NCI-H82 treated with DMSO at 0.1 percent for 48 hours (cell line): Measurements from ENCODE around the gene CYBA.
"Not testable (repeated sequence)": the region's sequence is repeated elsewhere in the genome, so short reads cannot be mapped to it uniquely, and the experiment has no call there.

Experiments used
- DNase-seq: peaks from one replicate; lab custom pipeline; 2025; ENCODE audit not compliant: unreplicated experiment; lab: John Stamatoyannopoulos, UW

The CYBA gene

DNA sequence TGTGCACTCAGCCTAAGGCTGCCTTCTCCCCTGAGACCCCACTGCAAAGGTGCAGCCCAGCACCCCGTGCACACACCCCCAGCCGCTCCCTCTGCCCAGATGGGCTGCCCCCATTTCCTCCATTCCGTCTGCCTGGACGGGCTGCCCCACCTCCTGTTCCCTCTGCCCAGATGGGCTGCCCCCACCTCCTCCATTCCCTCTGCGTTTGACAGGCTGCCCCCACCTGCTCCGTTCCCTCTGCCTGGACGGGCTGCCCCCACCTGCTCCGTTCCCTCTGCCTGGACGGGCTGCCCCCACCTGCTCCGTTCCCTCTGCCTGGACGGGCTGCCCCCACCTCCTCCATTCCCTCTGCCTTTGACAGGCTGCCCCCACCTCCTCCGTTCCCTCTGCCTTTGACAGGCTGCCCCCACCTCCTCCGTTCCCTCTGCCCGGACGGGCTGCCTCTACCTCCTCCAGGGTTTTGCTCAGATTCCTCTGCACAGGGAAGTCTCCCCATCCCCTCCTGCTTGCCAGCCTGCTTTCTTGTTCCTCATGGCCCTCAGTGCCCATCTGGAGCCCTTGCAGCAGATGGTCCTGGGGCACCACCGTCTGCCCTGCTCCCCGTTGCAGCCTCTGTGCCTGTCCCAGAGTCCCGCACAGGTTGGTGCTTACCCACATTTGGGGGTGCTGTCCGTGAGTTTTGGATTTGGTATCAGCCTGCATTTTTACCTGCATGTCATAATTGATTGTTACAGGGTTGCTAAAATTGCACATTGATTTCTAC is 35.9 kb downstream of the CYBA start:
- DNase-seq: no peak

DNA sequence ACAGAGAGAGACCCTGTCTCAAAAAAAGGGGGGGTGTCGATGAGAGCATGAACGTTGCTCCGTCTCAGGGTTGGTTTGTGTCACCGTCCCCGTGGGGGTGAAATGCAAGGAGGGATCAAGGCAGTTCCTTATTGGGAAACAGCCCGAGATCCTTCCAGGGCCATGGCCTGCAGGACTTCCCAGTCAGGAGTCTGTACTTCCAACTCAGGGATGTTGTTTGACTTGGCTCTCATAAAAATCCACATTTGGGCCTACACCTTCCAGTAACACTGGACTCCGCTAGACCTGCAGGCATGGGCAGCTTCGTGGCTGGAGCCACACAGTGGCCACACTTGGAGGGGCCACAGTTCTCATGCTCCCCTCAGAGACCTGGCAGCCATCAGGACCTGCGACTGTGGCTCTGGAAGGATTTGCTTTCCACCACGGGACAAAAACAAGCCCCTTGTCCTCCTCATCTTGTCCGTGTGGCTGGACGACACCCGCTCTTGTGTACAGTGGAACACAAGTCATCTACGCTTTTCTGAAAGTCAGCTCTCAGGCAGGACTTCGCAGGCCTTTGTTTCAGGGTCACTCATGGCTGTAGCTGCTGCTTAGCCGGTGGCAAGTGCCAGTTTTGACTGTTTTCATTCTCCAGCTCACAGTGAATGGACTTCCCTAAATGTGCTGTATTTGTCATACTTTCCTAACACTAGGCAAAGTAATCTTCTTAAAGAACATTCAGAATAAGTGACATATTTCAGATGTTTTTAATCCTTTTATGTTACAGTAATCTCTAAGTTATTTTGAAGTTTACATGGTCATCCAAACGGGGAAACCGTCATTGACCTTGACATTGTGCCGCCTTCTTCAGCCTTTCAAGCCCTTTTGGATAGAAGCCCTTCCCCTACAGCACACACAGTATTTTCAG is 36.7 kb downstream of the CYBA start:
- DNase-seq: no peak

DNA sequence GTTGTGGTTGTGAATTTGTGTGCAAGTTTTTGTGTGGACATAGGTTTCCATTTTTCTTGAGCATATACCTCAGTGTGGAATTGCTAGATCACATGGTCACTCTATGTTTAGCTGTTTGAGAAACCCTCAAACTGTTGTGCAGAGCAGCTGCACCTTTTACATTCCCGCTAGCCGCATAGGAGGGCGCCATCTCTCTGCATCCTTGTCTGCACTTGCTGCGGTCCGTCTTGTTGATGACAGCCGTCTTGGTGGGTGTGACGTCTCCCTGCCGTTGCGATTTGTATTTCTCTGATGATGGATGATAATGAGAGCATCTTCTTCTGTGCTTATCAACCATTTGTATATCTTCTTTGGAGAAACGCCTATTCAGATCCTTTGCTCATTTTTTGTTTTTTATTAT is 37.6 kb downstream of the CYBA start:
- DNase-seq: no peak

DNA sequence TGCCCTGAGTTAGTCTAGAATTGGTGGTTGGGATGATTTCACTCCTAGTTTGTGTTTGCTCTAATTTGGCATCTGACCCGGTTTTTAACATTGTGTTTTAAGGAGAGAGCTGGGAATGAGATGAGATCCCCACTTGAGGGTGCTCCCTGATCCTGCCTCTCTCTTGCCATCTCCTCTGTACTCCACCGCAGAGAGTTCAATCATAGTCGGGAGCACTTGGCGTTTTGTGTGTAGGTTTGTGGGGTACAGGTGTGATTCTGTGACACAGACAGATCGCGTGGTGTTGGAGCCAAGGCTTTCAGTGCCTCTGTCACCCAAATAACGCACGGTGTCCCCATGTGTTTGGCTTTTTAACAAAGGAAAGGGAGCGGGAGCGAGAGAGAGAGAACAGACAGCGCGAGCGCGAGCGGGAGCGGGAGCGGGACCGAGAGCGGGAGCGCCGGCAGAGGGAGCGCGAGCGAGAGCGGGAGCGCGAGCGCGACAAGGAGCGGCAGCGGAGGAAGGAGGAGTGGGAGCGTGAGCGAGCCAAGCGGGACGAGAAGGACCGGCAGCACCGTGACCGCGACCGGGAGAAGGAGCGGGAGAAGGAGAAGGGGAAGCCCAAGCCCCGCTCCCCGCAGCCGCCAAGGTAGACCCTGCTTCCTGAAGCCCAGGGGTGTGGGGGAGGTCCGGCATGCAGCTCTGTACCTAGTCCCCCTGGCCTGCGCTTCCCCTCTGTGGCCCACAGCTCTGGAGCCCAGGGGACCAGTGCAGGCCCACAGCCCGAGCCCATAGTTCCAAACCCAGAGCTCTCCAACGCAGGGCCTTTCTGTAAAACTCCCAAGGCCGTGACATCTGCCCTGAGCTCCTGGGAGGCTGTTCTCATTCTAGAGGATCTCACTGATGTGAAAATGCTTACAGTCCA is 39.7 kb downstream of the CYBA start:
- DNase-seq: no peak

DNA sequence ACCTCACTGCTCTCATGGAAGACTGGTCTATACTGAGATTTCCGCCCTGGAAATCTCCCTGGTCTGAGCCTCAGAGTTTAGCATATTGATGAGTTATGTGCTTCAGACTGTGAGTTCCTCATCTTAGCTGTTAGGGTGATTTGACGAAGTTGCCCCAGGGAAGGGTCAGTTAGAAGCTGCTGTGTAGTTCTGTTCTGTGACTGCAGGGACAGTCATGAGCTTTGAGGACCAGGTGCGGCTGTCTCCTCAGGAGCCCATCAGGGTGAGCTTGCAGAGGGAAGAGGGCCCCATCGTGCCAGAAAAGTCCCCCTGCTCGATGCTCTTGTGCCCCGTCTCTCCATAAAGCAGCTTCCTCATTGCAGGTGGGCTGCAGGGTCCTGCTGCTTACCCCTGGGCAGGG is 40.8 kb downstream of the CYBA start:
- DNase-seq: no peak

DNA sequence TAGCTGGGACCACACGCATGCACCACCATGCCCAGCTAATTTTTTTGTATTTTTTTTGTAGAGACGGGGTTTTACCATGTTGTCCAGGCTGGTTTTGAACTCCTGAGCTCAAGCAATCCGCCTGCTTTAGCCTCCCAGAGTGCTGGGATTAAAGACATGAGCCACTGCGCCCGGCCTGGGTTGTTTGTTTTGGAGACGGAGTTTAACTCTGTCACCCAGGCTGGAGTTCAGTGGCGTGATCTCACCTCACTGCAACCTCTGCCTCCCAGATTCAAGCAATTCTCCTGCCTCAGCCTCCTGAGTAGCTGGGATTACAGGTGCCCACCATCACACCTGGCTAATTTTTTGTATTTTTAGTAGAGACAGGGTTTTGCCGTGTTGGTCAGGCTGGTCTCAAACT is 41.4 kb downstream of the CYBA start:
- DNase-seq: not testable (repeated sequence)

DNA sequence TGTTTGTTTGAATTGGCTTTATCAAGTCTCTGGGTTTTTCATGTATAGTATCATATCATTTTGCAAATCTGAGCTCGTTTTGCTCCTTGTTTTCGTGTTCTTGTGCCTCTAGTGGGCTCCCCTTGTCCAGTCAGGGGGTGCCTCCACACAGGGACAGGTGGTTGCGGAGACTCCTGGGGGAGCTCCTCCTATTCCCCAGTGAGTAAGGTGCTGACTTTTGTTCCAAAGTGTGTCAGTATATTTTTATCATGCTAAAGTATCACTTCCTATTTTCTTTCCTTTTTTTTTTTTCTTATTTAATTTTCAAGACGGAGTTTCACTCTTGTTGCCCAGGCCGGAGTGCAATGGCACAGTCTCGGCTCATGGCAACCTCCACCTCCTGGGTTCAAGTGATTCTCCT is 42.8 kb downstream of the CYBA start:
- no peak for DNase-seq

DNA sequence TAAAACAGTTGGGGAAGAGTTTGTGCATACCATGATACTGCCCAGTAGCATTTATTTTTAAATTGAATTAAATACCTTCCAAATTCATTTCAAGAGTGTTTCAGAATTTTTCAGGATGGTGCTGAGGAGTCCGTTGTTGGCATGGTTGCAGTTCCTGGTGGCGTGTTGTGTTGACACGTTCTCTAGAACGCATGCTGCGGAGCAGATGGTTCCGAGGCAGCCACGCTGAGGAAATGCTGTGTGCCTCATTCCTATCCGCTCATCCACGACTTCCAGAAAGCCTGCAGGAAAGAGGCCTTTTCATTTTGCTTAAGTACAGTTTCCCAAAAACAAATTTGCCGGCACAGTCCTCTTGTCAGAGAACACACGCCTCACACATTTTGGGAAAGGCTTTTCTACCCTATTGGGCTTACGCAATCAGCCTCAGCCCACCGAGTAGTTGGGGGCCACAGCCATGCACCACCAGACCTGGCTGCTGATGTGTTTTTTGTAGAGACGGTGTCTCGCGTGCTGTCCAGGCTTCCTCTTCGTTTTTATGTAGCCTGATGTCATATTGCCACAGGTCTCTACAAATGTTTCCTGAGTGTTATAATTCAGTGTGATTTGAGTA is 44.6 kb downstream of the CYBA start:
- DNase-seq: no peak

DNA sequence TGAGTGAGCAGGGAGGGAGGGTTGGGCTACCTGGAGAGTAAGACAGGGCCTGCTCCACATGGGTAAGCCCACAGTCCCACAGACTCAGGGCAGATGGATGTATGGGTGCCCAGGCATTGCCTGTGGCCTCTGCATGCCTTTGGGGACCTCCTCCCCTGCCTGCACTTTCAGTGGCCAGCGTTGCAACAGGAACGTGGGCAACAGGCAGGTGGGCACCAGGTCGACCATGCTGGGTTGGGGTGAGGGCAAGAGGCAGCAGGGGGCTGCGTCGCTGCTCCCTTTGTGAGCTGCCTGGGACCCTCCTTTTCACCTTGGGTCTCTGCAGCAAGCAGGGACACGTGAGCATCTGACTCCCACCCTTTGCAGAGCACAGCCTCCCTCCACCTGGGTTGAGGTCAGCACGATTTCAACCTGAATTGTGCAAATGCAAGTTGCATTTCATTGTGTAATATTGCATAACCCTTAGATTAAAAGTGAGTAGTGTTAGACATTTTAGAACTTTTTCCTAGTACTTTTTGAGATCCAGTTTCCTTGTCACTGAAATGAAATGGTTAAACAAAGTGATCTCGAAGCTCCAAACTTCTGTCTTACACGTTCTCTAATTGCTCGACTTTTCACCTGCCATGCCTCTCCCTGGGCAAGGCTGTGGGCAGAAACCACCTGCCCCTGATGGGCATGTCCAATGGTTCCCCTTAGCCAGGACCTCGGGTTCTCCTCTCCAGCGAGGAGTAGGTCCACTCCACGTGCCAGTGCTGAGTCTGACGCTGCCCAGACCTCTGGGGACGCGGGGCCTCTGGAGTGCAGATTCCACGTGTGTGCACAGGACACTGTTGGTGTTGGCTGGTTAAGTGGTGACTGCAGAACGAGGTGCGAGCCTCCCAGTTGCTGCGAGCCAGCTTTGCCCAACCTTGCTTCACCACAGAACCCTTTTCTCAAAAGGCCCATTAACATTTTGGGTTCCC is 45.4 kb downstream of the CYBA start:
- DNase-seq: no peak

DNA sequence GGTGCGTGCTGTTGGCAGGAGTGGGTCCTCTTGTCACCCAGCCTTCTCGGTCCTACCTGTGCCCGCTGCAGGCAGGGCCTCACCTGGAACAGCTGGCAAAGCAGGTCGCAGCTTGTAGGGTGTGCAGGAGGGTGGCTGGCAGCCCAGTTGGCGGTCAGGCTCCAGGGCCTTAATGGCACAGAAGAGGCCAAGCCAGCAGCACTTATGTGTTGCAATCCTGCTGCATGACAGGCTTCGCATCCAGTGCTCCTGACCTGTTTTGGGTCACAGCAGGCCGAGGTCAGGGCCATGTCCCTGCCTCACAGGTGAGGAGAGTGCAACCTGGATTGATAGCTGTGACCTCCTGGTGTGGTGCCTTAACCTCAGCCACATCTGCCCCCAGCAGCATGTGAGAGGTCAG is 48.8 kb downstream of the CYBA start:
- no peak for DNase-seq

DNA sequence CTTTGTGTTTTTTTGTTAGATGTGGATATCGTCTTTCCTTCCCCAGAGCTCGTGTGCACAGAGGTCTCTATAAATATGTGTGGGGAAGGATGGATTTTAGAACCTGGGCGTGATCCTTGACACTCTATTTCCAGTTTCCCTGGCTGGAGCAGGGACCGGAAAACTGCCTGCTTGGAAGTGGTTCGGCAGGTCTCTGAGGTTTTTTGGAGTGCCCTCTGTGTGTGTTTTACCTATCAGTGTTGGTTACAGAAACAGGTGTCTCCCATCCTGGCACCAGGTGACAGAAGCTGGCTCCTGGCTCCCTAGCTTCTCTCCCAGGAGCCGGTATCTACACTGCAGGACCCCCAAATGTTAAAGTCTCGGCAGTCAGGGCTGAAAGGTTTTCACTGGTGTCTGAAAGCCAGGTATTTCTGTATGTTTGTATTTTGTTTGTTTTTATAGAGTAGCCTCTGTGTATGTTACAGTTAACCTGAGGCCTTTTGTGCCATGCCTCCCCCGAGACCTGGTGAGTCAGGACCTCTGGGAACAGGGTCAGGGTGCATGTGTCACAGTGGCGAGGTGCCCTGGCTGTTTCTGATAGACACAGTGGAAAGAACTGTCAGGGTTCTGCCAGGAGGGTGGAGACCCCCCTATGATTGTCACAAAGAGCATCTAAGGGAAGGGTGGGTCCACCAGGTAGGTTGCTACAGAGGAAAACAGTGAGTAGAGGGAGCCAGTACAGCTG is 49.4 kb downstream of the CYBA start:
- no peak for DNase-seq

DNA sequence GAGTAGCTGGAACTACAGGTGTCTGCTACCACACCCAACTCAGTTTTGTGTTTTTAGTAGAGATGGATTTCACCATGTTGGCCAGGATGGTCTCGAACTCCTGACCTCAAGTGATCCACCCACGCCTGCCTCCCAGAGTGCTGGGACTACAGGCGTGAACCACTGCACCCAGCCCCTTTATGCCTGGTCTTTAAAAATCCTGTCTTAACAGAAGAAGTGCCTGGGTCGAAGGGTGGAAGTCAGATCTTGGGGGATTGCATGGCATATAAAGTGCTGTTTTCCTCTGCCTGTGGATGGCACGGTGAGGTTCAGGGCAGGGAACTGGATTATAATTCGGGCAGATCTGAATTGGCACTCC is 50.3 kb downstream of the CYBA start:
- no peak for DNase-seq

DNA sequence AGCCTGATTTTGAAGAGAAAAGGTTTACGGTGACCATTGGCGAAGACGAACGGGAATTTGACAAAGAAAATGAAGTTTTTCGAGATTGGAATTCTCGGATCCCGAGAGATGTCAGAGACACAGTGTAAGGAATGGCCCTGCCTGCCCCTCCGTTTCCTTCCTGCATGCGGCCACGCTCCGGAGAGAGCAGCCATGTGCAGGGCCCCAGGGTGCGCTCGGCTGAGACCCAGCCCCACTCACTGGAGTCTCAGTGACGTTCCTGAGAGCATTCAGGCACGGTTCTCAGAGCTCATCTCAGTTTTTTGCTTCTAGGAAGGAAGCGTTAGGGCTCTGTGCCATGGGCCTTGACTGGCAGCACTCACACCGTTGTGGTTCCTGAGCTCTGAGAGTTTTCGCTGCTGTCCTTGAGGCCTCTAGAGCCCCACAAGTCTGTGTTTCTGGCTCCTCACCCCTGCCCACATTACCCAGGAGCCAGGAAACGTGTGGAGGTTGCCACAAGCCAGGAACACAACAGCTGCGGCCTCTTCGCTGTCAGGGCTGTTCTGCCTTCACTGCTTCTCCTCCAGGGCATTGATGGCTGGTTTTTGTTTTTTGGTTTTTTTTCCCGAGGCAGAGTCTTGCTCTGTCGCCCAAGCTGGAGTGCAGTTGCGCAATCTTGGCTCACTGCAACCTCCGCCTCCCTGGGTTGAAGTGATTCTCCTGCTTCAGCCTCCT is 50.9 kb downstream of the CYBA start:
- DNase-seq: no peak

DNA sequence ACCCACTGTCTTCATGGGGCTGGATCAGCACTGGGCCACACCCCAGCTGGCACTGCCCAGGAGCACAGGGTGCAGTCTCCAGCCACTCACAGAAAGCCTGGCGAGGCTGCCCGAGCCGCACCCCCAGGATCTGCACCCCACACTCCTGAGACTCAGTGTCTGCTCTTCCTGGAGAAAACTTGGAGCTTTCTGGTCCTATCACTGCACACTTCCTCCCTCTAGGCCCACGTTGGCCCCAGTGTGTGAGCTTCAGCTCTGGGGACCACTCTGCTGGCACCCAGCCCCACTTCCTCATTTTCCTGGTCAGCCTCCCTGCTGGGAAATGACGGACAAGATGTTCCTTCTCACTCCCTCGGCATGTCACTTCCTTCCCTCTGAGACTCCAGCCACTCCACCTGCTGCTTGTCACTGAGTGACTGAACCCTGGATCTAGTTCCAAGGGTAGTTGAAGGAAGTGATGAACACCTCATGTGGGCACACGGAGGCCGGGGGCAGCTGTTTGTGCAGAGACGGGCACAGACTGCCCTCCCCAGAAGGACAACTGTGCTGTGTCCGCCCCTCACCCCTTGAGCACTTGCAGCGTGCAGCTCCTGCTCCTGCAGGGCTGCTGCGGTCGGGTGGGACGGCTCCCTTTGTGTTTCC is 51.6 kb downstream of the CYBA start:
- no peak for DNase-seq

DNA sequence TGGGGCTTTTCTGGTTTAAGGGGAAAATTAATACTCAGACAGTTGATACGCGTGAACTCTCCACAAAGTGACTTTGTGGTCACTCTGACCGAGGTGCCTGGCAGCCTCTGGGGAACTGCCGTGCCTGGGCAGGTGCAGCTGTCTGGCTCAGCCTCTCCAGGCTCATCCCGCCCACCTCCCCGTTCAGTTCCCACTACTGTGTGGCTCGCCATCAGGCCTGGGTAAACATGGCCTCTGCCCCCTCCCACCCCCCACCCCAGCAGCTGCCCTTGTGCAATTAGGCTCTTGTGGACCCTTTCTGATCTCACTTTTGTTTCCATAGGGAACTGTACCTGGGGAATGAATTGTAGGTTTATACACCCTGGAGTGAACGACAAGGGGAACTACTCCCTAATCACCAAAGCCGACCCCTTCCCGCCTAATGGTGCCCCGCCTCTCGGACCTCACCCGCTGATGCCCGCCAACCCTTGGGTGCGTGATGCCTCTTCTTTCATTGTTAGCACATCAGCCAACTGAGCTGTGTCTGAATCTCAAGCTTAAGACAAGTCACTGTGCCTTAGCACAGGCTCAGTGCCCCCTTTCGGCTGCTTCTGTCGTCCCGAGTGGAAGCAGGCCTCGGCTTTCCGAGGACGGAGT is 52.9 kb downstream of the CYBA start:
- DNase-seq: no peak

DNA sequence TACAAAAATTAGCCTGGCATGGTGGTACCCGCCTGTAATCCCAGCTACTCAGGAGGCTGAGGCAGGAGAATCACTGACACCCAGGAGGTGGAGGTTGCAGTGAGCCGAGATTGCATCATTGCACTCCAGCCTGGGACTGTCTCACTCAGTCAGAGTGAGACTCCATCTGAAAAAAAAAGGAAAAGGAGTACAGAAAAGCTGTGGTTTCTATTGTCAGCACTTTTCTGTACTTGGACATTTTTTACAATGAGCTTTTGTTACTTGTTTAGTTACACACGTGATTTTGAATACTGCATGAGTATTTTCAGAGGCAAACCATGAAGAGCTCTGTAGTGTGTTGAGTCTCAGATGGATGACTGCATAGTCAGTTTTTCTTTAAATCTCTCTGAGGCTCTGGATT is 54.4 kb downstream of the CYBA start:
- DNase-seq: no peak

DNA sequence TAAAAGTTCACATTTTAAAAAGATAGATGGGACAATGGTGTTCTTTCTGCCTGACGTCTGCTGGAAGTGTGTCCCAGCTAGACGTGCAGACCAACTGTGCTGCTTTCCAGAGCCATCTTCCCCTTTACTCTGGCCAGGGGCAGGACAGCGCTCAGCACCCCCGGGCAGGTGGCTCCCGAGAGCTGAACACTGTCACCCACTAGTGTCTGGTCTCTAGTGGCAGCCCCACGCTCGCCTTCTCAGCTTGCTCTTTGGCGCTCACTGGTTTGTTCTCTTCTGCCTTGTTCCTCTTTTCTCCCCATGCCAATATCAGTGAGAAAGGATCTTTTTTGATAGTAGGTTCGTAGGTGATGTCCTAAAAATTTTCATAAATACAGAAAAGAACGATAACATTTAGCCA is 54.9 kb downstream of the CYBA start:
- DNase-seq: no peak

DNA sequence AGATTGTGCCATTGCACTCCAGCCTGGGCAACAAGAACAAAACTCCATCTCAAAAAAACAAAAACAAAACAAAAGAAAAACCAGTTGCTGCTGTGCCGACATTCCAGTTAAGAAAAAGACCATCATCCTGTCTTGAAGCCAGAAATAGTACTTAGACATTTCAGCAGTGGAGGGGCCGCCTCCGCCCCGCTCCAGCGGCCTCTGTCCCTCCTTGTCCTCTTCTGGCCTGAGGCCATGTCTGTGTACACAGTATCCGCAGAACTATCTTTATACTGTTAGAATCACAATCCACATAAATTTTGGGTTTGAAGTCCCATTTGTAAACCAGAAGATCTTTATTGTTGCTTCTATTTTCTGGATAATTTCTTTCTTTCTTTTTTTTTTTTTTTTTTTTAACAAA is 55.8 kb downstream of the CYBA start:
- DNase-seq: no peak
